OCI-LY3 (cell line): Measurements from ENCODE around the gene SRSF4.

Source experiments
- H2AFZ ChIP-seq: fragments of 200-600, 300-600 bp; shearing (Covaris generic); 2 replicates; pipeline ENCODE4 v1.6.0; 2014; ENCODE audit warnings: antibody characterized with exemption, low read depth, low read length
- H3K27ac ChIP-seq: fragments of 200-600, 300-600 bp; sonication (generic); 2 replicates; pipeline ENCODE4 v1.5.1; 2014; ENCODE audit warnings: mild to moderate bottlenecking, low read length, moderate library complexity, mixed read lengths
- H3K27me3 ChIP-seq: fragments of 200-600, 300-600 bp; sonication (generic); 2 replicates; pipeline ENCODE4 v1.6.1; 2014; ENCODE audit warnings: low read depth, low read length, mixed read lengths
- H3K36me3 ChIP-seq: fragments of 200-600, 300-600 bp; sonication (generic); replicated peaks from 2 replicates; pipeline ENCODE3; 2014; ENCODE audit warnings: low read depth, low read length, mixed read lengths
- H3K4me1 ChIP-seq: fragments of 300-600, 200-600 bp; sonication (generic); 2 replicates; pipeline ENCODE4 v1.6.1; 2014; ENCODE audit warnings: low read length, mixed read lengths
- H3K4me2 ChIP-seq: fragments of 200-600, 300-600 bp; sonication (generic); 2 replicates; pipeline ENCODE4 v1.6.1; 2014; ENCODE audit warnings: low read length, mixed read lengths
- H3K4me3 ChIP-seq: fragments of 300-600, 200-600 bp; sonication (generic); 2 replicates; pipeline ENCODE4 v1.5.1; 2014; ENCODE audit warnings: antibody characterized with exemption, mild to moderate bottlenecking, low read length, moderate library complexity
- H3K79me2 ChIP-seq: fragments of 300-600, 200-600 bp; shearing (Covaris generic); 2 replicates; pipeline ENCODE4 v1.6.1; 2014; ENCODE audit warnings: mild to moderate bottlenecking, low read length, mixed read lengths
- H3K9ac ChIP-seq: fragments of 300-600, 200-600 bp; shearing (Covaris generic); 2 replicates; pipeline ENCODE4 v1.6.0; 2014; ENCODE audit warnings: mild to moderate bottlenecking, low read length, moderate library complexity
- H3K9me3 ChIP-seq: fragments of 200-600, 300-600 bp; shearing (Covaris generic); 2 replicates; pipeline ENCODE4 v1.6.1; 2014; ENCODE audit warnings: low read length, mixed read lengths; ENCODE audit not compliant: insufficient read depth
- H4K20me1 ChIP-seq: fragments of 200-600, 300-600 bp; sonication (generic); 2 replicates; pipeline ENCODE4 v1.6.1; 2016; ENCODE audit warnings: low read length, mixed read lengths; ENCODE audit not compliant: insufficient read depth
- CTCF ChIP-seq: fragments of 200-600, 300-600 bp; sonication (generic); IDR thresholded peaks from 2 replicates; pipeline ENCODE4 v1.5.1; 2014; ENCODE audit warnings: antibody characterized with exemption, low read length, low read depth
- EZH2phosphoT487 ChIP-seq: fragments of 200-600 bp; shearing (Covaris generic); IDR thresholded peaks from 2 replicates; pipeline ENCODE4 v1.6.1; 2018; ENCODE audit warnings: antibody characterized with exemption, mixed run types, low read depth

SRSF4 gene

DNA sequence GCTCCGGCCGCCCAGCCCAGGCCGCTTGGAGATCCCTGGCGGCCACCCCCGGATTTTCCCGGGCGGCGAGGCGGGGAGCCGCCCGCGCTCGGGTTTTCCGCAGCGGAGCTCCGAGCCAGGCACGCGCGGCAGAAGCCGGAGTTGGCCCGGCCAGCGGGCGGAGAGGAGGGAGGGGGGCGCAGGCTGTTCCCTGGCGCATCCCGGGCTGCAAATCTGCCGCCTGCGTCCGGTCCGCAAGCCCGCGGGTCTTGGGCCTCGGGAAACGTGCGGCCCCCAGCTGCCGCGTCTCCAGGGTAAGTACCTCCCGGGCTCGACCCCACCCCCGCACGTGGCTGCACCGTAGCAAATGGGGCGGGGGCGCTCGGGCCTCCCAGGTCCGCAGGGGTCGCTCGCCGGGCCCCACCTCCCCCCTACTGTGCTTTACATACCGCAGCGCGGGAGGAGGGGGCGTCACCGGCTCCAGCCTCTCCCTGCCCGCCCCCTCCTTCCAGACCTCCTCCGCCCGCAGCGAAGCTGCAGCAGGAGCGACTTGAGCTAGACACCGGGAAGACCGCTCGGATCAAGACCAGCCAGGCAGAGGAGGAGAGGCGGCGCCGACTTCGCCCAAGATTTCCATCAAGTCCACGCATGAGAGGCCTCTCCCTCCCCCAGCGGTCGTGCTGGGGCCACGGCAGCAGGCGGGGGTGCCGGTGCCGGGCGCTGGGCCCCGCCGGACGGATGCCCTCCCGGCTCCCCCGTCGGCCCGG, 59.6 kb downstream of the SRSF4 start:
- Histone ChIP-seq H3K4me3 (no peak overlapping the region), H2AFZ (no peak overlapping the region), H3K27ac (no peak overlapping the region), H3K9me3 (no peaks in the 10 kb centered on the region), H4K20me1 (no peaks in the 10 kb centered on the region), H3K36me3 (no peaks in the 10 kb centered on the region), H3K27me3 (no peaks in the 10 kb centered on the region), H3K4me1 (no peaks in the 10 kb centered on the region), H3K9ac (no peak overlapping the region), H3K4me2 (no peak overlapping the region), H3K79me2 (no peaks in the 10 kb centered on the region)
- TF ChIP-seq CTCF = no peak
- no peak for TF ChIP-seq EZH2phosphoT487

DNA sequence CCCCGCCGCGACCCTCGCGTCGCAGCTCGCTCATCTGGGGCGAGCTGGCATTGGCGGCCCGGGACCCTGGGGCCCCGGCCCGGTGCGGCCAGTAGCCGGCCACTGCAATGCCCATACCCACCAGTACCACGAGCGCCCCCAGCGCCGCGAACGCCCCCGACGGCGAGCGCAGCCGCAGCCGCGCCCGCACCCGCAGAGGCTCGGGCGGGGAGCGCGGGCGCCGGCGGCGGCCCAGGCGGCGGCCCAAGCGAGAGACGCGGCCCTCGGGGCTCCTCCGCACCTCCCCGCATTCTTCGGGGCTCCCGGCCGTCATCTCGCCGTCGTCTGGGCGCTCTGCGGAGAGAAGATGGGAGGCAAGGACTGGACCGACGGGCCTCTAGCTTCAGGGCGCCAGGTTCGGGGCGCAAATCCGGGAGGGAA, 60.2 kb downstream of the SRSF4 start:
- H3K4me3 ChIP-seq = no peak overlapping the region
- no peak overlapping the region for H3K9ac ChIP-seq

DNA sequence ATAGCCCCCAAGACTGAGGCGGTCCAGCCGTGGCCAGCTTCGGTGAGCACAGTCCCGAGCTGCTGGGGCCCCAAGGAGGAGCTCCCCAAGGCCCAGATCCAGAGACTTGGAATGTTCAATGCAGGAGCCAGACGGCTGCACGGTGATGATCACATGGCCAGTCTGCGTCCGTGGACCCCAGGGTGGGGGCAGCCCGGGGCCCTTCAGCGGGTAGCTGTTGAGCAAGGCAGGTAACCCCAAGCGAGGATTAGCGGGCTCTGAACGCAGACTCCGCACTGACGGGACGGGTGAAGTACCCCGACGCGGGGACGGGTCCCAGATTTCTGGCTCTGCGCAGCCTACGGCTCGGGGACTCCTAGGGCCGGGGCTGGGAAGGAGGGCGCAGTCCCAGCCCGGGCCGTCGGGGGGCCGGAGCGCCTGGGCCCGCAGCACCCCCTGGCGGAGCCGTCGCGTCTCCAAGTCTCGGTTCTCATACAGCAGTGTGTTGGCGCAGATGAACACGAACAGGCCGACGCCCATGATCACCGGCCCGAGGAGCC, 60.7 kb downstream of the SRSF4 start:
- Histone ChIP-seq H3K27ac (no peak overlapping the region), H3K79me2 (no peaks in the 10 kb centered on the region), H3K4me1 (no peaks in the 10 kb centered on the region), H2AFZ (no peak overlapping the region), H3K9me3 (no peaks in the 10 kb centered on the region), H3K9ac (no peak overlapping the region), H3K4me3 (no peak overlapping the region), H4K20me1 (no peaks in the 10 kb centered on the region), H3K4me2 (no peak overlapping the region), H3K27me3 (no peaks in the 10 kb centered on the region), H3K36me3 (no peaks in the 10 kb centered on the region)
- no peak for TF ChIP-seq EZH2phosphoT487
- TF ChIP-seq CTCF = no peak

More for the DNA sequence above, 60.2 kb downstream of the SRSF4 start:
- Histone ChIP-seq H3K4me2 (no peak overlapping the region), H3K27me3 (no peaks in the 10 kb centered on the region), H3K4me1 (no peaks in the 10 kb centered on the region), H2AFZ (no peak overlapping the region), H3K79me2 (no peaks in the 10 kb centered on the region), H3K27ac (no peak overlapping the region), H3K36me3 (no peaks in the 10 kb centered on the region), H4K20me1 (no peaks in the 10 kb centered on the region), H3K9me3 (no peaks in the 10 kb centered on the region)
- TF ChIP-seq EZH2phosphoT487 (no peak), CTCF (no peak)

DNA sequence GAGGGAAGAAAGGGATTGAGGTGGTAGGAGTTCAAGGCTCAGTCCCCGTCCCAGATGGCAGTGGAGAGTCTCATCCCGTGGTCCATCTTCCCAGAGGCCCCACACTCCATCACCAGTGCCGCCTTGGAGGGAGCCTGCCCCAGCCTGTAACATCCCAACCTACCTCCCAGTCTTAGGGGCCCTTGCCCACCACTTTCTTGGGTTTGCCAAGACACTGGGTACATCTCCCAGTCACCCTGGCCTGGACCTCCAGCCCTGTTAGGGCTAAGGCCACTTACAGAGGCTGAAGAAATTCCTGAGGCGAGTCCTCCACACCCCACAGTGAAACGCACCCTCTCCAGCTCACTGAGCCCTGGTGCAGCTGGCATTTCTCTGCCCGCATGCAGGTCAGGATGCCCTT, 61.3 kb downstream of the SRSF4 start:
- H3K4me1 ChIP-seq = no peaks in the 10 kb centered on the region
- TF ChIP-seq EZH2phosphoT487 (no peak), CTCF (no peak)
- no peak overlapping the region for H3K4me3 ChIP-seq
- no peak overlapping the region for H3K9ac ChIP-seq
- H3K36me3 ChIP-seq = no peaks in the 10 kb centered on the region
- H2AFZ ChIP-seq = no peak overlapping the region
- H3K9me3 ChIP-seq = no peaks in the 10 kb centered on the region
- H3K4me2 ChIP-seq = no peak overlapping the region
- no peaks in the 10 kb centered on the region for H3K27me3 ChIP-seq
- no peaks in the 10 kb centered on the region for H3K79me2 ChIP-seq
- H3K27ac ChIP-seq = no peak overlapping the region
- H4K20me1 ChIP-seq = no peaks in the 10 kb centered on the region
